GM12864 (cell line): Measurements from ENCODE around the gene RBMS3.

Experiments used
- DNase-seq: peaks from one replicate; pipeline ENCODE4 v3.0.0-alpha.2; 2011; ENCODE audit warnings: low read depth
- H3K4me3 ChIP-seq: 2 replicates; pipeline ENCODE4 v1.5.1; 2011; ENCODE audit warnings: mild to moderate bottlenecking, low read depth, low read length, control low read depth
- CTCF ChIP-seq: IDR thresholded peaks from 2 replicates; pipeline ENCODE4 v1.5.1; 2011; ENCODE audit warnings: low read depth, mild to moderate bottlenecking, moderate library complexity, low read length, control low read depth, inconsistent platforms; ENCODE audit errors: missing control alignments

The RBMS3 gene

GRCh38 chr3:29771602-29772001 is 490.7 kb downstream of the RBMS3 start:
- no peak for TF ChIP-seq CTCF
- DNase-seq: no peak
- H3K4me3 ChIP-seq: no peak overlapping the region

GRCh38 chr3:29772436-29772835 is 491.6 kb downstream of the RBMS3 start:
- no peak for DNase-seq
- TF ChIP-seq CTCF: no peak
- H3K4me3 ChIP-seq: no peak overlapping the region

- no peak for TF ChIP-seq CTCF
Measured at GRCh38 chr3:29773481-29773880, 492.6 kb downstream of the RBMS3 start.

GRCh38 chr3:29775340-29775739 is 494.5 kb downstream of the RBMS3 start:
- no peak for DNase-seq
- TF ChIP-seq CTCF: no peak
- H3K4me3 ChIP-seq: no peak overlapping the region

More at GRCh38 chr3:29773481-29773880, 492.6 kb downstream of the RBMS3 start:
- H3K4me3 ChIP-seq: no peak overlapping the region
- DNase-seq: no peak

GRCh38 chr3:29777869-29778268 is 497.0 kb downstream of the RBMS3 start:
- no peak for DNase-seq
- TF ChIP-seq CTCF: no peak

GRCh38 chr3:29789686-29790085 is 508.8 kb downstream of the RBMS3 start:
- no peak for DNase-seq
- TF ChIP-seq CTCF: no peak

More at GRCh38 chr3:29777869-29778268, 497.0 kb downstream of the RBMS3 start:
- no peak overlapping the region for H3K4me3 ChIP-seq

GRCh38 chr3:29796808-29797207 is 515.9 kb downstream of the RBMS3 start:
- no peak for DNase-seq
- no peak overlapping the region for H3K4me3 ChIP-seq
- no peak for TF ChIP-seq CTCF

More at GRCh38 chr3:29789686-29790085, 508.8 kb downstream of the RBMS3 start:
- no peak overlapping the region for H3K4me3 ChIP-seq
